HepG2 (cell line): ENCODE data around the gene ZNF425. TPM values are rescaled to one million over a fixed set of nuclear protein-coding genes. Genes with fewer than 3 reads are reported as not detected.

ENCODE experiments used
- AGO1 ChIP-seq: fragments of 200-400 bp; formaldehyde crosslinking; IDR thresholded peaks from 2 replicates; pipeline ENCODE4 v1.6.1; 2017; ENCODE audit warnings: mild to moderate bottlenecking, low read depth, low read length, moderate library complexity; ENCODE audit not compliant: poor library complexity, severe bottlenecking
- ARNT2 ChIP-seq: sonication (generic); formaldehyde crosslinking; IDR thresholded peaks from 2 replicates; pipeline ENCODE4 v1.8.0; 2022; ENCODE audit warnings: mild to moderate bottlenecking, low read depth, missing genetic modification reagents, moderate library complexity
- ATF7 ChIP-seq, 2 experiments: fragments of 450-650 bp in 1 of 2; sonication (generic) in 1 of 2; formaldehyde crosslinking in 1 of 2; IDR thresholded peaks; 2 replicates each; pipeline versions ENCODE4 v1.4.0 to v1.6.1; 2016 to 2020; ENCODE audit warnings: antibody characterized with exemption in 1 of 2, mild to moderate bottlenecking in 1 of 2, missing genetic modification reagents in 1 of 2
- CBX1 ChIP-seq: IDR thresholded peaks from one replicate; pipeline ENCODE4 v1.6.1; 2016; ENCODE audit warnings: antibody characterized with exemption, low read depth
- FLYWCH1 ChIP-seq: sonication (generic); formaldehyde crosslinking; IDR thresholded peaks from 2 replicates; pipeline ENCODE4 v1.8.1; 2023; ENCODE audit warnings: mild to moderate bottlenecking, missing genetic modification reagents
- GTF2F1 ChIP-seq: fragments of 150-350 bp; IDR thresholded peaks from 2 replicates; pipeline ENCODE4 v1.6.1; 2014; ENCODE audit warnings: low read length
- JARID2 ChIP-seq: sonication (generic); formaldehyde crosslinking; IDR thresholded peaks from 2 replicates; pipeline ENCODE4 v1.8.1; 2023; ENCODE audit warnings: missing genetic modification reagents, inconsistent platforms; ENCODE audit not compliant: insufficient replicate concordance
- MEIS1 ChIP-seq: sonication (generic); formaldehyde crosslinking; IDR thresholded peaks from 2 replicates; pipeline ENCODE4 v1.9.0; 2021; ENCODE audit warnings: mild to moderate bottlenecking, missing genetic modification reagents, moderate library complexity, borderline replicate concordance
- NFYB ChIP-seq: sonication (generic); formaldehyde crosslinking; IDR thresholded peaks from 2 replicates; pipeline ENCODE4 v1.4.0; 2020; ENCODE audit warnings: missing genetic modification reagents
- PAF1 ChIP-seq: IDR thresholded peaks from 2 replicates; pipeline ENCODE4 v1.6.1; 2016; ENCODE audit warnings: missing genetic modification reagents, missing compliant biosample characterization
- RAD51 ChIP-seq: fragments of 450-650 bp; IDR thresholded peaks from 2 replicates; pipeline ENCODE4 v1.6.1; 2016; ENCODE audit warnings: borderline replicate concordance
- SIN3A ChIP-seq: IDR thresholded peaks from 2 replicates; pipeline ENCODE4 v1.6.1; 2011; ENCODE audit warnings: low read depth, mild to moderate bottlenecking, control low read depth, low read length, borderline replicate concordance
- TBL1XR1 ChIP-seq: fragments of 150-350 bp; IDR thresholded peaks from 2 replicates; pipeline ENCODE4 v1.6.1; 2014; ENCODE audit warnings: borderline replicate concordance, low read length; ENCODE audit not compliant: partially characterized antibody
- ZBTB7B ChIP-seq: sonication (generic); formaldehyde crosslinking; IDR thresholded peaks from 2 replicates; pipeline ENCODE4 v1.4.0; 2020; ENCODE audit warnings: missing genetic modification reagents
- ZNF562 ChIP-seq: sonication (generic); formaldehyde crosslinking; IDR thresholded peaks from 2 replicates; pipeline ENCODE4 v1.8.0; 2022; ENCODE audit warnings: missing genetic modification reagents, borderline replicate concordance
- polyA plus RNA-seq, 8 experiments: library from polyadenylated mRNA; depleted of rRNA in 3 of 8; stranded (reverse) in 7 of 8; unstranded in 1 of 8; fragments of >200 nt; fragmentation: Illumina TruSeq in 4 of 8; extraction: Trizol in 4 of 8; gene quantifications; 2 replicates each; pipeline versions ENCODE4 v1.2.1 to v1.2.3, GENCODE V29; 2011 to 2016; ENCODE audit warnings: low read depth in 4 of 8, missing spikeins in 1 of 8, mixed read lengths in 1 of 8; ENCODE audit not compliant: insufficient read depth in 1 of 8
- total RNA-seq, 5 experiments: library from RNA; depleted of rRNA; stranded (reverse); fragments of >200 nt; fragmentation: Illumina TruSeq; extraction: Trizol; gene quantifications; 2 replicates each; pipeline ENCODE4 v1.2.3, GENCODE V29; 2016; ENCODE audit warnings: low read depth in 1 of 5
- TF ChIP-seq, protein P1 (sequence below): IDR thresholded peaks from 2 replicates; pipeline ENCODE4 v1.6.1; 2016; ENCODE audit warnings: mild to moderate bottlenecking
- TF ChIP-seq, protein P2 (sequence below): sonication (generic); formaldehyde crosslinking; IDR thresholded peaks from 2 replicates; pipeline ENCODE4 v1.4.0; 2020; ENCODE audit warnings: mild to moderate bottlenecking, low read depth, missing genetic modification reagents
- TF ChIP-seq, protein P3 (sequence below): IDR thresholded peaks from 2 replicates; pipeline ENCODE4 v1.6.1; 2016; ENCODE audit warnings: low read depth, missing genetic modification reagents, missing compliant biosample characterization
- TF ChIP-seq, protein P4 (sequence below), 2 experiments: sonication (generic) in 1 of 2; formaldehyde crosslinking in 1 of 2; IDR thresholded peaks; 2 replicates each; pipeline versions ENCODE4 v1.4.0 to v1.6.1; 2018 to 2020; ENCODE audit warnings: missing genetic modification reagents in 2 of 2, borderline replicate concordance in 1 of 2, low read depth in 1 of 2, mild to moderate bottlenecking in 1 of 2, missing biosample characterization in 1 of 2

ZNF425 gene
- total and polyA plus RNA-seq, 2 of the 13 experiments (the other 11 are each of a cell fraction or from before 2014, with no cell fraction given) = 0.51 to 1.1 TPM

DNA sequence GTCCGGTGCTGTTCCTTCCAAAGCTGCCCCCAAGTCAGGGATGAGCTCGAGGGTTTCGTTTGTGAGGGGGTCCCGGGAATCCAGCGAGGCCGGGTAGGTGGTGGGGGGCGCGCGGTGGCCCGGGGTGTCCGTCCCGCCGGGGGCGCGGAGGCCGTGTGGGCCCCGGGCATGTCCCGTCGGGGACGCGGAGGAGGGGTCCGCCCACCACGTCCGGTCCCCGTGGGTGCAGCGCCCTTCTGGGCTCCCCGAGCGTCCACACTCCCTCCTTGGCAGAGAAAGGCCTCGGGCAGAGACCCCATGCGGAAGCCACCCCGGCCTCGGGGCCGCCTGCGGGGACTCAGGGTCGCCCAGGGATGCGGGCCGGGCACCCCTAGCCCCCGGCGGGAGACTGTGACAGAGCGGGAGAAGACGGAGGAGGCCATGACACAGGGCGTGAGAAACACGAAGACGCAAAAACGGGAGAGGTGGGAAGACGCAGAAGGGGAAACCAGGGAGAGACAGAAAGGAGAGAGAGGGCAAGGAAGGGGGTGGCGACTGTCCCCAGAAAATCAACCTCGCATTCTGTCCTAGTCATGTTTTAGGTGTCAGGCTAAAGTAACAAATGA is 640 bp upstream of the ZNF425 start (continued):
- TF ChIP-seq ATF7 (IDR thresholded peaks at IDR 0.05) = no peak
- TF ChIP-seq ATF7 (CRISPR knock-in tag; IDR thresholded peaks at IDR 0.05) = no peak
- no peak for TF ChIP-seq ZNF562 (CRISPR knock-in tag)
- TF ChIP-seq FLYWCH1 (CRISPR knock-in tag) = no peak
- no peak for TF ChIP-seq JARID2 (CRISPR knock-in tag)
- TF ChIP-seq, protein P1, sequence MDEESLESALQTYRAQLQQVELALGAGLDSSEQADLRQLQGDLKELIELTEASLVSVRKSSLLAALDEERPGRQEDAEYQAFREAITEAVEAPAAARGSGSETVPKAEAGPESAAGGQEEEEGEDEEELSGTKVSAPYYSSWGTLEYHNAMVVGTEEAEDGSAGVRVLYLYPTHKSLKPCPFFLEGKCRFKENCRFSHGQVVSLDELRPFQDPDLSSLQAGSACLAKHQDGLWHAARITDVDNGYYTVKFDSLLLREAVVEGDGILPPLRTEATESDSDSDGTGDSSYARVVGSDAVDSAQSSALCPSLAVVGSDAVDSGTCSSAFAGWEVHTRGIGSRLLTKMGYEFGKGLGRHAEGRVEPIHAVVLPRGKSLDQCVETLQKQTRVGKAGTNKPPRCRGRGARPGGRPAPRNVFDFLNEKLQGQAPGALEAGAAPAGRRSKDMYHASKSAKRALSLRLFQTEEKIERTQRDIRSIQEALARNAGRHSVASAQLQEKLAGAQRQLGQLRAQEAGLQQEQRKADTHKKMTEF (CRISPR knock-in tag) = no peak
- TF ChIP-seq, protein P2, sequence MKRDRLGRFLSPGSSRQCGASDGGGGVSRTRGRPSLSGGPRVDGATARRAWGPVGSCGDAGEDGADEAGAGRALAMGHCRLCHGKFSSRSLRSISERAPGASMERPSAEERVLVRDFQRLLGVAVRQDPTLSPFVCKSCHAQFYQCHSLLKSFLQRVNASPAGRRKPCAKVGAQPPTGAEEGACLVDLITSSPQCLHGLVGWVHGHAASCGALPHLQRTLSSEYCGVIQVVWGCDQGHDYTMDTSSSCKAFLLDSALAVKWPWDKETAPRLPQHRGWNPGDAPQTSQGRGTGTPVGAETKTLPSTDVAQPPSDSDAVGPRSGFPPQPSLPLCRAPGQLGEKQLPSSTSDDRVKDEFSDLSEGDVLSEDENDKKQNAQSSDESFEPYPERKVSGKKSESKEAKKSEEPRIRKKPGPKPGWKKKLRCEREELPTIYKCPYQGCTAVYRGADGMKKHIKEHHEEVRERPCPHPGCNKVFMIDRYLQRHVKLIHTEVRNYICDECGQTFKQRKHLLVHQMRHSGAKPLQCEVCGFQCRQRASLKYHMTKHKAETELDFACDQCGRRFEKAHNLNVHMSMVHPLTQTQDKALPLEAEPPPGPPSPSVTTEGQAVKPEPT (CRISPR knock-in tag) = no peak
- no peak; the same call in none of the 2 replicates for TF ChIP-seq ZBTB7B (CRISPR knock-in tag)
- no peak for TF ChIP-seq RAD51
- TF ChIP-seq, protein P3, sequence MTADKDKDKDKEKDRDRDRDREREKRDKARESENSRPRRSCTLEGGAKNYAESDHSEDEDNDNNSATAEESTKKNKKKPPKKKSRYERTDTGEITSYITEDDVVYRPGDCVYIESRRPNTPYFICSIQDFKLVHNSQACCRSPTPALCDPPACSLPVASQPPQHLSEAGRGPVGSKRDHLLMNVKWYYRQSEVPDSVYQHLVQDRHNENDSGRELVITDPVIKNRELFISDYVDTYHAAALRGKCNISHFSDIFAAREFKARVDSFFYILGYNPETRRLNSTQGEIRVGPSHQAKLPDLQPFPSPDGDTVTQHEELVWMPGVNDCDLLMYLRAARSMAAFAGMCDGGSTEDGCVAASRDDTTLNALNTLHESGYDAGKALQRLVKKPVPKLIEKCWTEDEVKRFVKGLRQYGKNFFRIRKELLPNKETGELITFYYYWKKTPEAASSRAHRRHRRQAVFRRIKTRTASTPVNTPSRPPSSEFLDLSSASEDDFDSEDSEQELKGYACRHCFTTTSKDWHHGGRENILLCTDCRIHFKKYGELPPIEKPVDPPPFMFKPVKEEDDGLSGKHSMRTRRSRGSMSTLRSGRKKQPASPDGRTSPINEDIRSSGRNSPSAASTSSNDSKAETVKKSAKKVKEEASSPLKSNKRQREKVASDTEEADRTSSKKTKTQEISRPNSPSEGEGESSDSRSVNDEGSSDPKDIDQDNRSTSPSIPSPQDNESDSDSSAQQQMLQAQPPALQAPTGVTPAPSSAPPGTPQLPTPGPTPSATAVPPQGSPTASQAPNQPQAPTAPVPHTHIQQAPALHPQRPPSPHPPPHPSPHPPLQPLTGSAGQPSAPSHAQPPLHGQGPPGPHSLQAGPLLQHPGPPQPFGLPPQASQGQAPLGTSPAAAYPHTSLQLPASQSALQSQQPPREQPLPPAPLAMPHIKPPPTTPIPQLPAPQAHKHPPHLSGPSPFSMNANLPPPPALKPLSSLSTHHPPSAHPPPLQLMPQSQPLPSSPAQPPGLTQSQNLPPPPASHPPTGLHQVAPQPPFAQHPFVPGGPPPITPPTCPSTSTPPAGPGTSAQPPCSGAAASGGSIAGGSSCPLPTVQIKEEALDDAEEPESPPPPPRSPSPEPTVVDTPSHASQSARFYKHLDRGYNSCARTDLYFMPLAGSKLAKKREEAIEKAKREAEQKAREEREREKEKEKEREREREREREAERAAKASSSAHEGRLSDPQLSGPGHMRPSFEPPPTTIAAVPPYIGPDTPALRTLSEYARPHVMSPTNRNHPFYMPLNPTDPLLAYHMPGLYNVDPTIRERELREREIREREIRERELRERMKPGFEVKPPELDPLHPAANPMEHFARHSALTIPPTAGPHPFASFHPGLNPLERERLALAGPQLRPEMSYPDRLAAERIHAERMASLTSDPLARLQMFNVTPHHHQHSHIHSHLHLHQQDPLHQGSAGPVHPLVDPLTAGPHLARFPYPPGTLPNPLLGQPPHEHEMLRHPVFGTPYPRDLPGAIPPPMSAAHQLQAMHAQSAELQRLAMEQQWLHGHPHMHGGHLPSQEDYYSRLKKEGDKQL = no peak
- no peak for TF ChIP-seq PAF1 (CRISPR knock-in tag)
- no peak for TF ChIP-seq GTF2F1
- no peak for TF ChIP-seq MEIS1
- TF ChIP-seq CBX1 = no peak
- no peak for TF ChIP-seq SIN3A
- TF ChIP-seq ARNT2 (CRISPR knock-in tag) = no peak
- no peak for TF ChIP-seq NFYB (CRISPR knock-in tag)
- TF ChIP-seq, protein P4, sequence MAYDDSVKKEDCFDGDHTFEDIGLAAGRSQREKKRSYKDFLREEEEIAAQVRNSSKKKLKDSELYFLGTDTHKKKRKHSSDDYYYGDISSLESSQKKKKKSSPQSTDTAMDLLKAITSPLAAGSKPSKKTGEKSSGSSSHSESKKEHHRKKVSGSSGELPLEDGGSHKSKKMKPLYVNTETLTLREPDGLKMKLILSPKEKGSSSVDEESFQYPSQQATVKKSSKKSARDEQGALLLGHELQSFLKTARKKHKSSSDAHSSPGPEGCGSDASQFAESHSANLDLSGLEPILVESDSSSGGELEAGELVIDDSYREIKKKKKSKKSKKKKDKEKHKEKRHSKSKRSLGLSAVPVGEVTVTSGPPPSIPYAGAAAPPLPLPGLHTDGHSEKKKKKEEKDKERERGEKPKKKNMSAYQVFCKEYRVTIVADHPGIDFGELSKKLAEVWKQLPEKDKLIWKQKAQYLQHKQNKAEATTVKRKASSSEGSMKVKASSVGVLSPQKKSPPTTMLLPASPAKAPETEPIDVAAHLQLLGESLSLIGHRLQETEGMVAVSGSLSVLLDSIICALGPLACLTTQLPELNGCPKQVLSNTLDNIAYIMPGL (CRISPR knock-in tag; IDR thresholded peaks at IDR 0.05; ENCODE audit: borderline replicate concordance in 1 of 2, low read depth in 1 of 2) = peak in 1 of 2 experiments; percentile 15; a peak in 1 of 4 replicates
- no peak for TF ChIP-seq AGO1
- no peak for TF ChIP-seq TBL1XR1
